DMS 273 (cell line): ENCODE measurements around the gene RSPH3.
A peak's percentile ranks its signal among the peaks of the same experiment; 100 is the strongest.
"Not testable (repeated sequence)": the region's sequence is repeated elsewhere in the genome, so short reads cannot be mapped to it uniquely, and the experiment has no call there.

ENCODE experiments used
- DNase-seq: peaks from one replicate; lab custom pipeline; 2025; ENCODE audit not compliant: unreplicated experiment; lab: John Stamatoyannopoulos, UW

RSPH3 gene

GRCh38 chr6:158977382-158977781 lies 22.6 kb downstream of the RSPH3 start:
- DNase-seq = no peak

GRCh38 chr6:158972241-158973233 lies 27.5 kb downstream of the RSPH3 start:
- DNase-seq = peak; percentile 75

GRCh38 chr6:158970640-158971275 lies 29.2 kb downstream of the RSPH3 start:
- DNase-seq = no peak

- DNase-seq = no peak
These were observed 30.9 kb downstream of the RSPH3 start for GRCh38 chr6:158969148-158969547.

- no peak for DNase-seq
These were observed 36.8 kb downstream of the RSPH3 start for GRCh38 chr6:158963020-158963808.

- no peak for DNase-seq
These were observed 37.6 kb downstream of the RSPH3 start for GRCh38 chr6:158962371-158962770.

GRCh38 chr6:158960026-158960425 lies 40.0 kb downstream of the RSPH3 start:
- DNase-seq = no peak

- DNase-seq = no peak
These were observed 40.5 kb downstream of the RSPH3 start for GRCh38 chr6:158959552-158959951.

GRCh38 chr6:158958504-158959386 lies 41.3 kb downstream of the RSPH3 start:
- DNase-seq = no peak

GRCh38 chr6:158955255-158955654 lies 44.7 kb downstream of the RSPH3 start:
- no peak for DNase-seq

- no peak for DNase-seq
These were observed 45.2 kb downstream of the RSPH3 start for GRCh38 chr6:158954753-158955152.

GRCh38 chr6:158952011-158952410 lies 48.0 kb downstream of the RSPH3 start:
- DNase-seq = not testable (repeated sequence)

- DNase-seq = not testable (repeated sequence)
These were observed 48.4 kb downstream of the RSPH3 start for GRCh38 chr6:158951565-158951964.

- no peak for DNase-seq
These were observed 52.7 kb downstream of the RSPH3 start for GRCh38 chr6:158947284-158947683.

- no peak for DNase-seq
These were observed 56.5 kb downstream of the RSPH3 start for GRCh38 chr6:158943380-158944032.

- DNase-seq = no peak
These were observed 57.7 kb downstream of the RSPH3 start for GRCh38 chr6:158942349-158942748.

GRCh38 chr6:158941246-158941645 lies 58.8 kb downstream of the RSPH3 start:
- no peak for DNase-seq

- DNase-seq = no peak
These were observed 60.5 kb downstream of the RSPH3 start for GRCh38 chr6:158939255-158940159.

- no peak for DNase-seq
These were observed 61.2 kb downstream of the RSPH3 start for GRCh38 chr6:158938811-158939254.
